Activated CD4-positive, alpha-beta T cell treated with anti-CD3 and anti-CD28 coated beads for 4 hours (primary cell): ENCODE measurements around the gene SVIL.
"Not testable (repeated sequence)": the region's sequence is repeated elsewhere in the genome, so short reads cannot be mapped to it uniquely, and the experiment has no call there.

Experiments
- DNase-seq, 2 donors: peaks; one replicate each; pipeline ENCODE4 v3.0.0-alpha.2; 2020

The SVIL gene

DNA sequence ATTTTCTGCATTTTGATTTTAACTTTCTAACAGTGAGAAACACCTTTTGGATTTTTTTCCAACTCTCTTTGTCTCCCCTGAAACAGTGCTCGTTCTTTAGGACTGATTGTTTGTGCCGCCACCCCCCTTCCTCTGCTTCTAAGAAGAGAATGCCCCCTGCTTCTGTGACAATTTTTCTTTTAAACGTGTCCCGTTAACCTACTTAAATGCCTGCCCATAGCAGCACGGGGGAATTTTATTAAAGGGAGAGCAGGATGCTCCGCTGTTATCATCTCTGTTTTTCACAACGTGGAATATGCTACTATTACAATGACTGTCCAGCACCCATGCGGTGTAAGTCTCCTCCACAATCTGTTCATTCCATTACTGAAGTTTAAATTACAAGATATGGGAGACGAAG is 67.8 kb downstream of the SVIL start:
- no peak for DNase-seq

- not testable (repeated sequence) for DNase-seq
Observed at GRCh38 chr10:29566209-29566608, 68.6 kb downstream of the SVIL start.

DNA sequence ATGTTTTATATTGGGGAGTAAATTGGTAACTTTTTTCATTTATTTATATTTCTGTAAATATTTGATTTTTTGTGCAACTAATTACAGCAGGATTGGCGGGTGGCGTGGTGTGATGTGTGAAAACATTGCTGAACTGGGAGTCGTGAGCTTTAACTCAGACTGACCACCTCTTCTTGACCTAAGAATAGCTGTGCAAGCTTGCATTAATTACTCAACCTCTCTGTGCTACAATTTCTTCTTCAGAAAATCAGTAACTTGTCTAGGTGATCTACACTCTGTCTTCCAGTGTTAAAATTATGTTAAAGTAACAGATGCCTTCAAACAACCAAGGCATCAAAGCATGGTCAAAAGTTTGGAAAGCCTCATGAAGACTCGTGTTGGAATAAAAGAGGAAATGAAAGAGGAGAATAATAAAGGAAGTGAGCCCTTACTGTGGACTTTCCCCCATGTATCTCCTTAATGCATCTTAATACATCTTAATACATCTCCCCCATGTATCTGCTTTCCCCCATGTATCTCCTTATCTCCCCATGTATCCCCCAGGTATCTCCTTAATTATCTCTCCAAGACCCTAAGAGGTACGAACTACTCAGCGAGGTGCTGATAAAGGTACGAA is 71.2 kb downstream of the SVIL start:
- DNase-seq = no peak

DNA sequence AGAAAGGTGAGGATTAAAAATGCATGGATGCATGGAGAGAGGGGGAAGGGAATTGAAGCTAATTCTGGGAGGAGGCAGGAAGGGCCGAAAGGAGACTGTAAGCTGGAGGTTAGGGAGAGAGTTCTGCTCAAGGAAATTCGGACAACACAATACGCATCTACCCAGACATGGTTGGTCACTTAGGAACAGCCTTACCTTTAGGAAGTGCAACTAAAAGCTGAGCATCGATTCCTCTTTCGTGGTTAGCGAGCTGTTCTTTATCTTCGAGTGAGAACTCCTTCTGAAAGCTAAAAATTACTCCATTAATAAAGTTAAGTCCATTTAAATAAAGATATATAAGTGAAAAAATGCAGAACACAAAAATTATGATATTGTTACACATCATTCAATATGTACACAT is 71.8 kb downstream of the SVIL start:
- not testable (repeated sequence) for DNase-seq

- no peak for DNase-seq
Observed at GRCh38 chr10:29559996-29560395, 74.8 kb downstream of the SVIL start.

DNA sequence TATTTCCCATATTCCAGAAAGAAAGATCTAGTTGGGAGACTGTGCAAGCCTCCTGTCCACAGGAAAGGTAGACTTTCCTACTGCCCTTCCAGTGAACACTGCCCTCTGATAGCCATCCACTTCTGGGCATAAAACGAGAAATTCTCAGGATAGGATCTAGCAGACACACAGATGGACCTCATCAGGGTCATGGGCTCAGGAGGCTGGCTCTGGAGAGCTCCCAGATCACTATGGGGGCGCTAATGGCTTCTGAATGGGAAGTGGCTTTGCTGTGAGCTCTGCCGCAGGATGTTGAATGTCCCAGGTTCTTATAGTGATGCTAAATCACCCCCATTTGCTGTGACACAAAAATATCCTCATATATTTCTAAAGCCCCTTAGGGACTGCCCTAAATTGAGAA is 77.1 kb downstream of the SVIL start:
- DNase-seq = no peak

DNA sequence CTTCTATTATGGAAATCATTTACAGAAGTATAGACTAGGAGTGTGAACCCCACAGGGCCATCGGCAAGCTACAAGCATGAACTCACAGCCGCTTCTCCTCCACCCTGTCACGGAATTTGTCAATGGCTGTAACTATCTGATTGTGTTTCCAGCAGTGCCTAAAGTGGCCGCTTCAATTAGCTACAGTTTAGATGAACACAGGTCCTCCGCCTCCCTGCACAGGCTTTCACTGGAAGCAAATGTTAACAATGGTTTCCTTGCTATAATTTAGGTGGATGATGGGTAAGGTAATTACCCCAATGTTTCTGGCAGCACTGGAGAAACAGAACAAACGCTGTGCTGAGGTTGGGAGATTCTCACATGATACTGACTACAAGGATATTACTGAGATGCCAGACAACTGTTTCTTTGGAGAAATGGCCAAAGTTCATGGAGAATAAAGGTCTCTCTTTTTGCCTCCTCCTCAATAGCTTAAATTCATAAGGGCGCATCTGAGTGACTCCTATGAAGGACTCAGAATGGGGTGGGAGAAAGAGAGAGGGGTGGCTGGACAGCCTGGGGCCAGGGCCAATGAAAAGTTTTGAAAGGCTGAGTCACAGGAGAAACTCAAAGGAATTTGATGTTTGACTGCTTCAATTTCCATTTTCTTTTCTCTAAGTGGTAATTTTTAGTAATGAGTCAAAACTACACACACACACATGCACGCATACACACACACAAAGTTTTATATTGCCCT is 78.9 kb downstream of the SVIL start:
- DNase-seq = no peak

DNA sequence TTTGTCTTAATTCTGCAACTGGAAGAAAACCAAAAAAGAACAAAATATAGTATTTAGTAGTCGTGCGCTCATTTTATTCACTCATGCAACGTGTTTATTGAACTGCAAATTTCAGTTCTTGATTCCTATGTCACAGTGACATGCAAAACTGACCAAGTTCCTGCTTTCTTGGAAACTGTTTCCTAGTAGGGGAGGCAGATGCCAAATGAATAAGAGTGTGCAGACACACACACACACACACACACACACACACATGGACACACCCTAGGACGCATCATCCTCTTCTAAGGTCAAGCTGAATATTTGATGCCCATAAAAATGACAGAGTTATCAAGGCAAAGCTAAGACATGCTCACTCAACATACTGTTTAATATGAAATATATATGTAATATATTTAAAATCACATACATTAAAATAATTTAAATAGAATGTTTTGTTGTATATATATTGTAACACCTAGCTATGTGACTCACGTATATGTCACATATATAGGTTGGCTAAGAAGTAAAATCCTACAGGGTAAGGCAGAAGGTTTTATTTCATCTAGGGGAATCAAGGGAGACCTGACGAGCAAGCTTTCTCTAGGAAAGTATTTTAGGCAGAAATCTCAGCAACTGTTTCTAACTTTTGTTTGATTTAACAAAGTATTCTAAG is 79.6 kb downstream of the SVIL start:
- DNase-seq = no peak

DNA sequence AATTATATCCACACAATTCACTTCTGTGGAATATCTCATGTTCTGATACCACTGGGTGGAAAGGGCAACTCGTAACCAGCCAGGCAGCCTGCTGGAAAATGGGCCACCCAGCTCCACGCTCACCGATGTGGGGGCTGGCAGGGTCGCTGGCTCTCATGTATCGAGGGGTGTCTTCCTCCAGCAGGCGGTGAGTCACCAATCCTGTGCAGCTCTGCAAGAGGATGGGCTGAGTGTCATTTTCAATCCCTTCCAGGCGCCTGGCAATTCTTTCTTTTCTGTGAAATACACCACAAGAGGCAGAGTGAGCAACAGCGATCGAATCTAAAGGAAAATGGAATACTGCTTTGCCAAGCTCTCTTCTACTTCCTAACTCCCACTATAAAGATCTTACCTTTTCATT is 80.1 kb downstream of the SVIL start:
- no peak for DNase-seq

GRCh38 chr10:29553544-29554250 is 81.1 kb downstream of the SVIL start:
- no peak for DNase-seq

GRCh38 chr10:29553116-29553515 is 81.7 kb downstream of the SVIL start:
- DNase-seq = not testable (repeated sequence)

DNA sequence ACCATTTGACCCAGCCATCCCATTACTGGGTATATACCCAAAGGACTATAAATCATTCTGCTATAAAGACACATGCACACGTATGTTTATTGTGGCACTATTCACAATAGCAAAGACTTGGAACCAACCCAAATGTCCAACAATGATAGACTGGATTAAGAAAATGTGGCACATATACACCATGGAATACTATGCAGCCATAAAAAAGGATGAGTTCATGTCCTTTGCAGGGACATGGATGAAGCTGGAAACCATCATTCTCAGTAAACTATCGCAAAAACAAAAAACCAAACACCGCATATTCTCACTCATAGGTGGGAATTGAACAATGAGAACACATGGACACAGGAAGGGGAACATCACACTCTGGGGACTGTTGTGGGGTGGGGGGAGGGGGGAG is 85.3 kb downstream of the SVIL start:
- not testable (repeated sequence) for DNase-seq

GRCh38 chr10:29546773-29547313 is 87.9 kb downstream of the SVIL start:
- DNase-seq = no peak

- DNase-seq = no peak
Observed at GRCh38 chr10:29545122-29545521, 89.6 kb downstream of the SVIL start.

DNA sequence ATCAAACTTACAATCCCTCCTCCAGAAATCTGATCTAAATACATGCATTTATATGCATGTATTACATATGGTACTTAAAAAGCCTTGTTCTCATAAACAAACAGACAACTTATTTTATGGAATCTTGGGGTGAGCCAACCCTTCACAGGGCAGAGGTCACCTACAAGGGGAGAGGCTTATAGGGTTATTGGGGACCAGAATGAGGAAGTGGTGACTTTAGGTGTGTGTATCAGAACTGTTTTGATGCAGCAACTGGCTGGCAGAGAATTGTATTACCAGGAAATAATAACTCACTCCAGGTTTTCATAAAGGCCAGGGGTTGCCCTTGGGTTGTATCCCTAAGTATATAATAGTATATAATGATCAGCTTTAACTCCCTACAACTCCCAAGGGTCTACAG is 91.1 kb downstream of the SVIL start:
- DNase-seq = no peak

DNA sequence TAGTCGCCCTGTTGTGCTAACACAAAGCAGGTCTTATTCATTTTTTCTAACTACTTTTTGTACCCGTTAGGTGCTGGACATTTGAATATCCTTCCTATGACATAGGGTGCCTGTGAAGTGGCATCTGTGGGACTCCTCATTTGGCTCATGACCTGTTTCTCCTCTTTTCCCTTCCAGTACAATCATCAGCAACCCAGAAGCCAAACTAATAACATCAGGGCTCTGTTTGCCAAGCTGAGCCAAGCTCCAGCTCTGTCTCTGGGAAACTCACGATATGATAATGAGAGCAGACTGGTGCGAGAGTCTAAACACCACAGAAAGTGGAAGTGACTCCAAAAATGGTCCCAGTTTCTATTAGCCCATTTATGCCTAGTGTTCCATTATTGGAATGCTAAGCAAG is 92.0 kb downstream of the SVIL start:
- no peak for DNase-seq

- DNase-seq = no peak
Observed at GRCh38 chr10:29541422-29542210, 93.2 kb downstream of the SVIL start.

- DNase-seq = no peak
Observed at GRCh38 chr10:29540016-29540415, 94.8 kb downstream of the SVIL start.

- no peak for DNase-seq
Observed at GRCh38 chr10:29539412-29539811, 95.4 kb downstream of the SVIL start.

DNA sequence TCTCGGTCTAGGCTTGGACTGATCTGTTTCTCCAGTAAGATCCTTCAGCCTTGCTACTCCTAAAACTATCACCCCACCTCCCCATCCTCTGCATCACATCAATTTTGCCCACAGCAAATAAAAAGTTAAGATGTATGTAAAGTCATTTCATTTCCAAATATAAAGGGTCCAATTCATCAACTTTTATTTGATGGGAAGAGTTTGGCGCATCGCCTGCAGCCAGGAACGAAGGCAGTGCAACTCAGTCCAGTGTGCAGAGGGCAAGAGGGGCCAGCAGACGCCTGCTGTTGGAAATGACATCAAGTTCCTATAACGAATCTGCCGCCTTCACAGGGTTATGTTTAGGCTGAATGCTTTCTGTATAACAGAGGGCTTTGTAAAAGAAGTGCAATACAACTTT is 97.0 kb downstream of the SVIL start:
- no peak for DNase-seq

DNA sequence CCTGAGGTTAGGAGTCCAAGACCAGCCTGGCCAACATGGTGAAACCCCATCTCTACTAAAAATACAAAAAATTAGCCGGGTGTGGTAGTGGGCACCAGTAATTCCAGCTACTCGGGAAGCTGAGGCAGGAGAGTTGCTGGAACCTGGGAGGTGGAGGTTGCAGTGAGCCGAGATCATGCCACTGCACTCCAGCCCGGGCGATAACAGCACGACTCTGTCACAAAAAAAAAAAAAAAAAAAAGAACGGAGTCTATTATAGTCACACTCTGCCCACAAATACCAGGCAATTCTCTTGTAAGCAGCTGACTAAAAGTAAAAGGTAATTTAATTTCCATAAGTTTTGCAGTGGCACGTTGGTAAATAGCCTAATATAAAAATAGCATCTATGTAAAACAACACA is 98.1 kb downstream of the SVIL start:
- DNase-seq = not testable (repeated sequence)

GRCh38 chr10:29535778-29536453 is 98.9 kb downstream of the SVIL start:
- no peak for DNase-seq
